AML-193 (cell line): ENCODE results near the gene ANKRD27.
A peak's percentile ranks its signal among the peaks of the same experiment; 100 is the strongest.
"Not testable (repeated sequence)": the region's sequence is repeated elsewhere in the genome, so short reads cannot be mapped to it uniquely, and the experiment has no call there.

Source experiments
- DNase-seq, 2 experiments: peaks; one replicate each; lab custom pipeline; 2025; lab: John Stamatoyannopoulos, UW

The ANKRD27 gene

GRCh38 chr19:32652331-32652730 is 22.6 kb downstream of the ANKRD27 start:
- not testable (repeated sequence) for DNase-seq

GRCh38 chr19:32651729-32652140 is 23.2 kb downstream of the ANKRD27 start:
- DNase-seq = no peak

- DNase-seq = no peak
These were observed 24.3 kb downstream of the ANKRD27 start for GRCh38 chr19:32650671-32651070.

- no peak for DNase-seq
These were observed 25.2 kb downstream of the ANKRD27 start for GRCh38 chr19:32649751-32650150.

- DNase-seq = no peak
These were observed 27.6 kb downstream of the ANKRD27 start for GRCh38 chr19:32647361-32647760.

GRCh38 chr19:32646556-32646955 is 28.4 kb downstream of the ANKRD27 start:
- DNase-seq = no peak

- DNase-seq = no peak
These were observed 32.2 kb downstream of the ANKRD27 start for GRCh38 chr19:32642771-32643170.

- DNase-seq = no peak
These were observed 36.4 kb downstream of the ANKRD27 start for GRCh38 chr19:32638625-32639024.

GRCh38 chr19:32637480-32637879 is 37.5 kb downstream of the ANKRD27 start:
- no peak for DNase-seq

GRCh38 chr19:32631381-32631780 is 43.6 kb downstream of the ANKRD27 start:
- DNase-seq = no peak

GRCh38 chr19:32630338-32630737 is 44.6 kb downstream of the ANKRD27 start:
- DNase-seq = no peak

GRCh38 chr19:32627714-32628270 is 47.2 kb downstream of the ANKRD27 start:
- DNase-seq = no peak

- DNase-seq = no peak
These were observed 48.0 kb downstream of the ANKRD27 start for GRCh38 chr19:32626969-32627368.

- DNase-seq = peak in 1 of 2 experiments; percentile 2
These were observed 50.6 kb downstream of the ANKRD27 start for GRCh38 chr19:32624410-32624809.

- DNase-seq = no peak
These were observed 53.0 kb downstream of the ANKRD27 start for GRCh38 chr19:32622002-32622401.

GRCh38 chr19:32619051-32619685 is 55.8 kb downstream of the ANKRD27 start:
- DNase-seq = no peak

- DNase-seq = no peak
These were observed 59.4 kb downstream of the ANKRD27 start for GRCh38 chr19:32615569-32615968.

- no peak for DNase-seq
These were observed 60.1 kb downstream of the ANKRD27 start for GRCh38 chr19:32614916-32615315.

- no peak for DNase-seq
These were observed 62.0 kb downstream of the ANKRD27 start for GRCh38 chr19:32613008-32613407.

- no peak for DNase-seq
These were observed 63.8 kb downstream of the ANKRD27 start for GRCh38 chr19:32611161-32611560.

- DNase-seq = no peak
These were observed 67.5 kb downstream of the ANKRD27 start for GRCh38 chr19:32607479-32607878.

- DNase-seq = no peak
These were observed 68.7 kb downstream of the ANKRD27 start for GRCh38 chr19:32606289-32606688.

GRCh38 chr19:32605544-32605943 is 69.4 kb downstream of the ANKRD27 start:
- no peak for DNase-seq

GRCh38 chr19:32603961-32604360 is 71.0 kb downstream of the ANKRD27 start:
- no peak for DNase-seq
